ENCODE measurements around the gene SLC25A43. TPM values are rescaled to one million over a fixed set of nuclear protein-coding genes. Genes with fewer than 3 reads are reported as not detected.
"Not testable (repeated sequence)": the region's sequence is repeated elsewhere in the genome, so short reads cannot be mapped to it uniquely, and the experiment has no call there.

Gene SLC25A43
- total and polyA plus RNA-seq, 2 experiments from 2014 or later: 8.7 to 8.9 TPM

GRCh38 chrX:119363391-119363790 is 35.7 kb upstream of the SLC25A43 start:
- Histone ChIP-seq H3K79me2 (replicated peaks; ENCODE audit: insufficient read depth) (no peaks in the 10 kb centered on the region), H4K20me1 (replicated peaks; ENCODE audit: insufficient read depth) (no peaks in the 10 kb centered on the region), H3K4me1 (ENCODE audit: insufficient read depth) (no peaks in the 10 kb centered on the region), H3K4me3 (no peak overlapping the region), H2AFZ (no peak overlapping the region), H3K4me2 (no peak overlapping the region), H3F3A (replicated peaks; ENCODE audit: low read depth) (no peaks in the 10 kb centered on the region), H3K9me2 (ENCODE audit: insufficient read depth) (no peaks in the 10 kb centered on the region), H3K36me3 (ENCODE audit: insufficient read depth) (no peaks in the 10 kb centered on the region), H3K27me3 (ENCODE audit: insufficient read depth) (no peaks in the 10 kb centered on the region), H3K27ac (ENCODE audit: low read depth) (no peak overlapping the region)
- TF ChIP-seq EZH2phosphoT487 (IDR thresholded peaks at IDR 0.05; ENCODE audit: unreplicated experiment): no peak
- TF ChIP-seq POLR2AphosphoS5 (IDR thresholded peaks at IDR 0.05; ENCODE audit: low read depth): no peak
- TF ChIP-seq, protein P1, sequence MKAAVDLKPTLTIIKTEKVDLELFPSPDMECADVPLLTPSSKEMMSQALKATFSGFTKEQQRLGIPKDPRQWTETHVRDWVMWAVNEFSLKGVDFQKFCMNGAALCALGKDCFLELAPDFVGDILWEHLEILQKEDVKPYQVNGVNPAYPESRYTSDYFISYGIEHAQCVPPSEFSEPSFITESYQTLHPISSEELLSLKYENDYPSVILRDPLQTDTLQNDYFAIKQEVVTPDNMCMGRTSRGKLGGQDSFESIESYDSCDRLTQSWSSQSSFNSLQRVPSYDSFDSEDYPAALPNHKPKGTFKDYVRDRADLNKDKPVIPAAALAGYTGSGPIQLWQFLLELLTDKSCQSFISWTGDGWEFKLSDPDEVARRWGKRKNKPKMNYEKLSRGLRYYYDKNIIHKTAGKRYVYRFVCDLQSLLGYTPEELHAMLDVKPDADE (IDR thresholded peaks at IDR 0.05): no peak
- no peak for TF ChIP-seq STAT1 (IDR thresholded peaks at IDR 0.05; ENCODE audit: unreplicated experiment)
- TF ChIP-seq NANOG (IDR thresholded peaks at IDR 0.05; ENCODE audit: borderline replicate concordance): no peak
- Mint-ChIP-seq H3K27ac (no peak overlapping the region), H3K36me3 (ENCODE audit: low read depth) (no peaks in the 10 kb centered on the region), H3K4me3 (no peak overlapping the region), H3K27me3 (ENCODE audit: insufficient read depth, low read depth, poor library complexity) (peaks cover 1% of the 10 kb centered on the region), H3K4me1 (no peaks in the 10 kb centered on the region), H3K9me3 (peaks cover 9% of the 10 kb centered on the region; the same call in 1 of the 3 replicates)
- DNase-seq (ENCODE audit: low spot score) (no peak), ATAC-seq (no peak)

GRCh38 chrX:119371861-119372260 is 27.3 kb upstream of the SLC25A43 start:
- H3K4me3 ChIP-seq; H3K27ac Mint-ChIP-seq; H3K27ac ChIP-seq (ENCODE audit: low read depth); H4K20me1 ChIP-seq (replicated peaks; ENCODE audit: insufficient read depth); H2AFZ ChIP-seq; H3K79me2 ChIP-seq (replicated peaks; ENCODE audit: insufficient read depth); H3K27me3 ChIP-seq (ENCODE audit: insufficient read depth); H3K9me2 ChIP-seq (ENCODE audit: insufficient read depth); H3K4me3 Mint-ChIP-seq; ATAC-seq; H3K36me3 ChIP-seq (ENCODE audit: insufficient read depth); H3K27me3 Mint-ChIP-seq (ENCODE audit: insufficient read depth, low read depth, poor library complexity); H3F3A ChIP-seq (replicated peaks; ENCODE audit: low read depth); H3K36me3 Mint-ChIP-seq (ENCODE audit: low read depth); DNase-seq (ENCODE audit: low spot score); H3K4me2 ChIP-seq; H3K4me1 Mint-ChIP-seq; H3K9me3 Mint-ChIP-seq; H3K4me1 ChIP-seq (ENCODE audit: insufficient read depth): not testable (repeated sequence)

DNA sequence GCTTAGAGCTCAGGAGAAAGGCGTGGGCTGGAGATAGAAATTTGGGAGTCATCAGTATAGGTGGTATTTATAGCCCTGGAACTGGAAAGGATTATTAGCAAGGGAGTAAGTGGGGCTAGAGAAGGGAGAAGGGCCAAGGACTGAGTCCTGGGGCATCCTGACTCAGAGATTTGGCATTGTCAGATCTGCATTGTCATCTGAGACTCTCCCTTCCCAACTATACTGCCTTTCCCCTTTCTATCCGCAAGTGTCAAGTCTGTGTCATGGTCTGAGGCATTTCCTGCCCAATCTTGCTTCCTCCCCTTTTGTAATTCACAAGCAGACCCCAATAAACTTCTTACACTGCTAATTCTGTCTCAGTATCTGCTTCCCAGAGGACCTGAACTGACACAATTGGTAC is 24.4 kb upstream of the SLC25A43 start:
- H3K4me3 ChIP-seq: no peak overlapping the region
- H3K79me2 ChIP-seq (replicated peaks; ENCODE audit: insufficient read depth): no peaks in the 10 kb centered on the region
- H4K20me1 ChIP-seq (replicated peaks; ENCODE audit: insufficient read depth): no peaks in the 10 kb centered on the region
- no peaks in the 10 kb centered on the region for H3K4me1 ChIP-seq (ENCODE audit: insufficient read depth)
- peaks cover 9% of the 10 kb centered on the region for H3K4me1 Mint-ChIP-seq
- H3F3A ChIP-seq (replicated peaks; ENCODE audit: low read depth): no peaks in the 10 kb centered on the region
- no peaks in the 10 kb centered on the region for H3K27me3 Mint-ChIP-seq (ENCODE audit: insufficient read depth, low read depth, poor library complexity)
- H3K36me3 ChIP-seq (ENCODE audit: insufficient read depth): no peaks in the 10 kb centered on the region
- no peaks in the 10 kb centered on the region for H3K27me3 ChIP-seq (ENCODE audit: insufficient read depth)
- no peaks in the 10 kb centered on the region for H3K36me3 Mint-ChIP-seq (ENCODE audit: low read depth)
- no peak overlapping the region for H3K4me3 Mint-ChIP-seq
- H3K27ac Mint-ChIP-seq: no peak overlapping the region
- H2AFZ ChIP-seq: no peak overlapping the region
- DNase-seq (ENCODE audit: low spot score): no peak
- no peaks in the 10 kb centered on the region for H3K9me3 Mint-ChIP-seq
- H3K4me2 ChIP-seq: no peak overlapping the region
- ATAC-seq: no peak
- no peaks in the 10 kb centered on the region for H3K9me2 ChIP-seq (ENCODE audit: insufficient read depth)
- no peak overlapping the region for H3K27ac ChIP-seq (ENCODE audit: low read depth)
- TF ChIP-seq JUNB (IDR thresholded peaks at IDR 0.05; ENCODE audit: unreplicated experiment) (no peak), CREB1 (CRISPR knock-in tag; IDR thresholded peaks at IDR 0.05; ENCODE audit: low read depth) (no peak), ZNF331 (CRISPR knock-in tag; IDR thresholded peaks at IDR 0.05; ENCODE audit: low read depth) (no peak), NANOG (IDR thresholded peaks at IDR 0.05; ENCODE audit: borderline replicate concordance) (no peak)
- TF ChIP-seq, protein P2, sequence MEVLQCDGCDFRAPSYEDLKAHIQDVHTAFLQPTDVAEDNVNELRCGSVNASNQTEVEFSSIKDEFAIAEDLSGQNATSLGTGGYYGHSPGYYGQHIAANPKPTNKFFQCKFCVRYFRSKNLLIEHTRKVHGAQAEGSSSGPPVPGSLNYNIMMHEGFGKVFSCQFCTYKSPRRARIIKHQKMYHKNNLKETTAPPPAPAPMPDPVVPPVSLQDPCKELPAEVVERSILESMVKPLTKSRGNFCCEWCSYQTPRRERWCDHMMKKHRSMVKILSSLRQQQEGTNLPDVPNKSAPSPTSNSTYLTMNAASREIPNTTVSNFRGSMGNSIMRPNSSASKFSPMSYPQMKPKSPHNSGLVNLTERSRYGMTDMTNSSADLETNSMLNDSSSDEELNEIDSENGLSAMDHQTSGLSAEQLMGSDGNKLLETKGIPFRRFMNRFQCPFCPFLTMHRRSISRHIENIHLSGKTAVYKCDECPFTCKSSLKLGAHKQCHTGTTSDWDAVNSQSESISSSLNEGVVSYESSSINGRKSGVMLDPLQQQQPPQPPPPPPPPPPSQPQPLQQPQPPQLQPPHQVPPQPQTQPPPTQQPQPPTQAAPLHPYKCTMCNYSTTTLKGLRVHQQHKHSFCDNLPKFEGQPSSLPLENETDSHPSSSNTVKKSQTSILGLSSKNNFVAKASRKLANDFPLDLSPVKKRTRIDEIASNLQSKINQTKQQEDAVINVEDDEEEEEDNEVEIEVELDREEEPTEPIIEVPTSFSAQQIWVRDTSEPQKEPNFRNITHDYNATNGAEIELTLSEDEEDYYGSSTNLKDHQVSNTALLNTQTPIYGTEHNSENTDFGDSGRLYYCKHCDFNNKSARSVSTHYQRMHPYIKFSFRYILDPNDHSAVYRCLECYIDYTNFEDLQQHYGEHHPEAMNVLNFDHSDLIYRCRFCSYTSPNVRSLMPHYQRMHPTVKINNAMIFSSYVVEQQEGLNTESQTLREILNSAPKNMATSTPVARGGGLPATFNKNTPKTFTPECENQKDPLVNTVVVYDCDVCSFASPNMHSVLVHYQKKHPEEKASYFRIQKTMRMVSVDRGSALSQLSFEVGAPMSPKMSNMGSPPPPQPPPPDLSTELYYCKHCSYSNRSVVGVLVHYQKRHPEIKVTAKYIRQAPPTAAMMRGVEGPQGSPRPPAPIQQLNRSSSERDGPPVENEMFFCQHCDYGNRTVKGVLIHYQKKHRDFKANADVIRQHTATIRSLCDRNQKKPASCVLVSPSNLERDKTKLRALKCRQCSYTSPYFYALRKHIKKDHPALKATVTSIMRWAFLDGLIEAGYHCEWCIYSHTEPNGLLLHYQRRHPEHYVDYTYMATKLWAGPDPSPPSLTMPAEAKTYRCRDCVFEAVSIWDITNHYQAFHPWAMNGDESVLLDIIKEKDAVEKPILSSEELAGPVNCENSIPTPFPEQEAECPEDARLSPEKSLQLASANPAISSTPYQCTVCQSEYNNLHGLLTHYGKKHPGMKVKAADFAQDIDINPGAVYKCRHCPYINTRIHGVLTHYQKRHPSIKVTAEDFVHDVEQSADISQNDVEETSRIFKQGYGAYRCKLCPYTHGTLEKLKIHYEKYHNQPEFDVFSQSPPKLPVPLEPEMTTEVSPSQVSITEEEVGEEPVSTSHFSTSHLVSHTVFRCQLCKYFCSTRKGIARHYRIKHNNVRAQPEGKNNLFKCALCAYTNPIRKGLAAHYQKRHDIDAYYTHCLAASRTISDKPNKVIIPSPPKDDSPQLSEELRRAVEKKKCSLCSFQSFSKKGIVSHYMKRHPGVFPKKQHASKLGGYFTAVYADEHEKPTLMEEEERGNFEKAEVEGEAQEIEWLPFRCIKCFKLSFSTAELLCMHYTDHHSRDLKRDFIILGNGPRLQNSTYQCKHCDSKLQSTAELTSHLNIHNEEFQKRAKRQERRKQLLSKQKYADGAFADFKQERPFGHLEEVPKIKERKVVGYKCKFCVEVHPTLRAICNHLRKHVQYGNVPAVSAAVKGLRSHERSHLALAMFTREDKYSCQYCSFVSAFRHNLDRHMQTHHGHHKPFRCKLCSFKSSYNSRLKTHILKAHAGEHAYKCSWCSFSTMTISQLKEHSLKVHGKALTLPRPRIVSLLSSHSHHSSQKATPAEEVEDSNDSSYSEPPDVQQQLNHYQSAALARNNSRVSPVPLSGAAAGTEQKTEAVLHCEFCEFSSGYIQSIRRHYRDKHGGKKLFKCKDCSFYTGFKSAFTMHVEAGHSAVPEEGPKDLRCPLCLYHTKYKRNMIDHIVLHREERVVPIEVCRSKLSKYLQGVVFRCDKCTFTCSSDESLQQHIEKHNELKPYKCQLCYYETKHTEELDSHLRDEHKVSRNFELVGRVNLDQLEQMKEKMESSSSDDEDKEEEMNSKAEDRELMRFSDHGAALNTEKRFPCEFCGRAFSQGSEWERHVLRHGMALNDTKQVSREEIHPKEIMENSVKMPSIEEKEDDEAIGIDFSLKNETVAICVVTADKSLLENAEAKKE (CRISPR knock-in tag; IDR thresholded peaks at IDR 0.05): no peak
